GM10248 (cell line): ENCODE measurements around the gene FASTKD1.

Experiments
- CTCF ChIA-PET: fragments of 300-600 bp; sonication (Branson Sonifier 250); formaldehyde crosslinking; extraction: SDS; loops from one replicate; lab custom pipeline; 2021; ENCODE audit warnings: antibody characterized with exemption; lab: Yijun Ruan, JAX
- POLR2A ChIA-PET: fragments of 350-650 bp; sonication (Branson Sonifier 250); formaldehyde crosslinking; extraction: SDS; loops from one replicate; lab custom pipeline; 2020; ENCODE audit warnings: antibody characterized with exemption; lab: Yijun Ruan, JAX
- DNase-seq: peaks from one replicate; pipeline ENCODE4 v3.0.0; 2012; ENCODE audit errors: extremely low spot score
- TF ChIP-seq, protein P1 (sequence below): IDR thresholded peaks from 2 replicates; pipeline ENCODE4 v1.5.1; 2012; ENCODE audit warnings: mild to moderate bottlenecking, low read depth; ENCODE audit errors: extremely low read depth, missing control alignments, control extremely low read depth

The FASTKD1 gene

DNA sequence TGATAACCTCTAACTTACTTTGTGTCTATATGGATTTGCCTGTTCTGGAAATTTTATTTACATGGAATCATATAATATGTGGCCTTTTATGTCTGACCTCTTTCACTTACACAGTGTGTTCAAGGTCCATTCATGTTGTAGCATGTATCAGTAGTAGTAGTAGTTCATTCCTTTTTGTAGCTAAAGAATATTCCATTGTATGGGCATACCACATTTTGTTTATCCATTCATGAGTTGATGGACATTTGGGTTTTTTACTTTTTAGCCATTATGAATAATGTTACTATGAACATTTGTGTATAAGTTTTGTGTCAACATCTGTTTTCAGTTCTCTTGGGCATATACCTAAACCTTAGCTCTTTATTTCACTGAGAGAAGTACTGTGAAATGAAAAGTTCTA, 82.8 kb downstream of the FASTKD1 start:
- CTCF ChIA-PET: interaction anchor here (1.1 to 1.4 kb wide), 4 partner anchors 9 to 37 kb away, joined by 3 to 5 read pairs (median 4); partner anchors contain the start of gene BBS5
- TF ChIP-seq, protein P1, sequence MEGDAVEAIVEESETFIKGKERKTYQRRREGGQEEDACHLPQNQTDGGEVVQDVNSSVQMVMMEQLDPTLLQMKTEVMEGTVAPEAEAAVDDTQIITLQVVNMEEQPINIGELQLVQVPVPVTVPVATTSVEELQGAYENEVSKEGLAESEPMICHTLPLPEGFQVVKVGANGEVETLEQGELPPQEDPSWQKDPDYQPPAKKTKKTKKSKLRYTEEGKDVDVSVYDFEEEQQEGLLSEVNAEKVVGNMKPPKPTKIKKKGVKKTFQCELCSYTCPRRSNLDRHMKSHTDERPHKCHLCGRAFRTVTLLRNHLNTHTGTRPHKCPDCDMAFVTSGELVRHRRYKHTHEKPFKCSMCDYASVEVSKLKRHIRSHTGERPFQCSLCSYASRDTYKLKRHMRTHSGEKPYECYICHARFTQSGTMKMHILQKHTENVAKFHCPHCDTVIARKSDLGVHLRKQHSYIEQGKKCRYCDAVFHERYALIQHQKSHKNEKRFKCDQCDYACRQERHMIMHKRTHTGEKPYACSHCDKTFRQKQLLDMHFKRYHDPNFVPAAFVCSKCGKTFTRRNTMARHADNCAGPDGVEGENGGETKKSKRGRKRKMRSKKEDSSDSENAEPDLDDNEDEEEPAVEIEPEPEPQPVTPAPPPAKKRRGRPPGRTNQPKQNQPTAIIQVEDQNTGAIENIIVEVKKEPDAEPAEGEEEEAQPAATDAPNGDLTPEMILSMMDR: no peak
- no peak for DNase-seq
- POLR2A ChIA-PET: no interaction called here

DNA sequence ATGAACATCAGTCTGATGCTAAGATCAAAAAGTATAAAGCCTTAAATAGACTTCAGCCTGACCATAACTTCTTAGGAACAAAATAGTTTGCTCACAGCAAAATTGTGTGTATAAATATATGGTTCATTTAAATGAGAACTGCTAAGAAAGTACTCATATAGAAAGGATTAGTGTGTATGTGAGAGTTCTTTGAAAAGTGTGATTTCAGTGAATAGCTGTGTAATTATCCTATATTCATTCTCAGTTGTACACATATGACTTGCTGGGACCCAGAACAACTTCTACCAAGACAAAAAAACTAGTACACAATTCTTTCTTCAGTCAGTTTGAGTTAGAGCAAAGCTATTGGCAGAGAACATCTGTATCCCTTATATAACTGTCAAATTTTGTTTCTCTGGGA, 87.2 kb downstream of the FASTKD1 start:
- POLR2A ChIA-PET: no interaction called here
- CTCF ChIA-PET: no interaction called here
- no peak for DNase-seq
- TF ChIP-seq, protein P1: no peak

DNA sequence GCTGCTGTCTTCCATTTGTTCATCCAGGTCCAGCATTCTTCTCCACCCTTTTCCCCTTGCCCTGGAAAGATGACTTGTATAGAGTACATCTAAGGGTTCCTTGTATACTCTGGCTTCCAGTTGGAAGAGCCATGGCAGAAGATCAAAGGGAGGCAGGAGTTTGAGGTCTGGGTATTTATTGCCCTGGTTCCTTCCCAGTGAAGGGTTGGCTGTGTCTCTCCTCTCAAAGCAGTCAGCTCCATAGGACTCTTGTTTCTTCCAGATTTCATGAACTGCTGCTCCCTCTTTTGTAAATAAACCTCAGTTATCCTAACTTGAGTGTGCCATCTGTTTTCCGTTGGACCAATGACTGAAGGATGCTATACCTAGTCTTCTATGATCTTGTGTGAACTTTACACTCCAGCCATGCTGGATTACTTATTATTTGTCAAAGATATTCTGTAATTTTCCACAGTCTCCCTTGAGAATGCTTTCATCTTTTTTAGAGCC, 88.0 kb downstream of the FASTKD1 start:
- TF ChIP-seq, protein P1: no peak
- ChIA-PET CTCF (no interaction called here), POLR2A (no interaction called here)
- no peak for DNase-seq

DNA sequence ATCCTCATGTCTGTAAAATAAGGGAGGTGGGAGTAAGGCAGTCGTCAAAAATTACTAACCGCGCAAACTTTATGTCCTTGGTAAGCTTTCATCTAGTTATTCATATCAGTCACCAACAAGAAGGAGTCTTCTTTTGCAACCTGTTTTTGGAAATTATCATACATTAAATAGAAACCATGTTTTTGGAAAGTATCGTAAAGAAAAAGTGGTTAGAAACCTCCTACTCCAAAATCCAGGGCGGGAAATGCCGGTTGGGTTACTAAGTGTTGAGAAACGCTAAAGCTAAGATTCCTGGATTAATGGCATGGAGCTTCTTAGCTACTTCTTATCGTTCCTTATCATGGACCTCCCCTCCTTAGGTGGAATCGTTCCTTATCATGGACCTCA, 93.6 kb downstream of the FASTKD1 start:
- CTCF ChIA-PET: interaction anchor here (0.6 to 6.8 kb wide), 16 partner anchors 9 to 752 kb away, joined by 3 to 44 read pairs (median 4); no protein-coding TSS in a partner anchor
- TF ChIP-seq, protein P1: no peak
- POLR2A ChIA-PET: no interaction called here
- DNase-seq: no peak
